Prostate gland (tissue), 2 donors: ENCODE results near the gene NEDD4L. TPM values are rescaled to one million over a fixed set of nuclear protein-coding genes. Genes with fewer than 3 reads are reported as not detected.
"Not testable (repeated sequence)": the region's sequence is repeated elsewhere in the genome, so short reads cannot be mapped to it uniquely, and the experiment has no call there.

Source experiments
- DNase-seq: peaks from one replicate; pipeline ENCODE4 v3.0.0-alpha.2; 2019; ENCODE audit warnings: low spot score
- H3K27ac ChIP-seq, 2 donors: fragments of 200-600 bp; sonication (generic); 2 replicates each; pipeline ENCODE4 v1.5.1; 2017 to 2019
- H3K27me3 ChIP-seq: fragments of 200-600 bp; sonication (generic); replicated peaks from 2 replicates; pipeline ENCODE4 v1.5.1; 2019; ENCODE audit not compliant: insufficient read depth
- H3K36me3 ChIP-seq, 2 donors: fragments of 200-600 bp; sonication (generic); 1 replicate in 1 of 2; 2 replicates in 1 of 2; pipeline versions ENCODE4 v1.5.1 to v1.8.1; 2017 to 2019
- H3K4me1 ChIP-seq: fragments of 200-600 bp; sonication (generic); replicated peaks from 2 replicates; pipeline ENCODE4 v1.5.1; 2019
- H3K4me3 ChIP-seq, 2 donors: fragments of 200-600 bp; sonication (generic); 2 replicates each; pipeline ENCODE4 v1.5.1; 2017 to 2019
- H3K9me3 ChIP-seq: fragments of 200-600 bp; sonication (generic); 2 replicates; pipeline ENCODE4 v1.5.1; 2017
- POLR2A ChIP-seq: fragments of 450-650 bp; IDR thresholded peaks from one replicate; pipeline ENCODE4 v1.6.1; 2016; ENCODE audit warnings: antibody characterized with exemption, mild to moderate bottlenecking
- POLR2AphosphoS5 ChIP-seq: sonication (generic); formaldehyde crosslinking; IDR thresholded peaks from one replicate; pipeline ENCODE4 v1.6.1; 2017; ENCODE audit warnings: antibody characterized with exemption
- WGBS: methylation state at CpG from one replicate; pipeline ENCODE4 v1.1.5; 2018; 5-methylcytosine and 5-hydroxymethylcytosine counted together
- intact Hi-C: fragments of 100-400 bp; cut with DNase I; formaldehyde crosslinking; loops from one replicate; pipeline ENCODE4 v1.14.2; 2022
- total RNA-seq, 2 donors: library from RNA; depleted of rRNA; stranded (reverse); fragments of >200 nt; gene quantifications; one replicate each; pipeline ENCODE4 v1.1.0, GENCODE V29; 2016
- TF ChIP-seq, protein P1 (sequence below), 4 experiments: fragments of 200-600 bp in 2 of 4; fragments of 450-650 bp in 2 of 4; sonication (generic) in 2 of 4; IDR thresholded peaks; 1 replicate in 3 of 4; 2 replicates in 1 of 4; pipeline ENCODE4 v1.5.1; 2016 to 2019; ENCODE audit warnings: antibody characterized with exemption in 4 of 4, mild to moderate bottlenecking in 2 of 4, moderate library complexity in 2 of 4

The NEDD4L gene
- total RNA-seq, 2 donors from 2014 or later = 280 to 420 TPM

DNA sequence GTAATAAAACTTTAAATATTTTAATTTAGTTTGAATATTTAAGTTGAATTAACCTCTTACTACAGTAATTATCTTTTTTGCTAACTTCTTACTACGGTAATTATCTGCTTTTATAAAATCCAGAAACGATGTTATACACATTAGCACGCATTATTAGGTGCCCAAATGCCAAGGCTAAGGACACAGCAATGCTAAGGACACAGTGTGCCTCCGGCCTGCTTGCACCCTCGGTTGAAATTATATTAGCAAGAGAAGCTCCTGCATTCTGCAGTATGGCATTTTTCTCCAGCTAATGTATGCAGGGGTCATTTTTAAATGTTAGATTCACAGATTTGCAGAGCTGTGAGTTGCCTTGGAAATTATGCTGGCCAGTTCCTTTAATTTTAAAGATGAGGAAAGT lies 220.0 kb downstream of the NEDD4L start:
- no peak for DNase-seq
- H3K9me3 ChIP-seq = no peaks in the 10 kb centered on the region
- peak overlapping the region; percentile 48 to 77 for H3K27ac ChIP-seq
- H3K4me1 ChIP-seq = peaks cover 10% of the 10 kb centered on the region
- intact Hi-C loops = no loop called here
- no peaks in the 10 kb centered on the region for H3K36me3 ChIP-seq
- TF ChIP-seq POLR2AphosphoS5 (no peak), POLR2A (no peak)
- TF ChIP-seq, protein P1, sequence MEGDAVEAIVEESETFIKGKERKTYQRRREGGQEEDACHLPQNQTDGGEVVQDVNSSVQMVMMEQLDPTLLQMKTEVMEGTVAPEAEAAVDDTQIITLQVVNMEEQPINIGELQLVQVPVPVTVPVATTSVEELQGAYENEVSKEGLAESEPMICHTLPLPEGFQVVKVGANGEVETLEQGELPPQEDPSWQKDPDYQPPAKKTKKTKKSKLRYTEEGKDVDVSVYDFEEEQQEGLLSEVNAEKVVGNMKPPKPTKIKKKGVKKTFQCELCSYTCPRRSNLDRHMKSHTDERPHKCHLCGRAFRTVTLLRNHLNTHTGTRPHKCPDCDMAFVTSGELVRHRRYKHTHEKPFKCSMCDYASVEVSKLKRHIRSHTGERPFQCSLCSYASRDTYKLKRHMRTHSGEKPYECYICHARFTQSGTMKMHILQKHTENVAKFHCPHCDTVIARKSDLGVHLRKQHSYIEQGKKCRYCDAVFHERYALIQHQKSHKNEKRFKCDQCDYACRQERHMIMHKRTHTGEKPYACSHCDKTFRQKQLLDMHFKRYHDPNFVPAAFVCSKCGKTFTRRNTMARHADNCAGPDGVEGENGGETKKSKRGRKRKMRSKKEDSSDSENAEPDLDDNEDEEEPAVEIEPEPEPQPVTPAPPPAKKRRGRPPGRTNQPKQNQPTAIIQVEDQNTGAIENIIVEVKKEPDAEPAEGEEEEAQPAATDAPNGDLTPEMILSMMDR (IDR thresholded peaks at IDR 0.05) = no peak
- H3K4me3 ChIP-seq = no peak overlapping the region
- no peaks in the 10 kb centered on the region for H3K27me3 ChIP-seq
- WGBS = 81% methylated on average over 5 of the region's 5 CpGs

DNA sequence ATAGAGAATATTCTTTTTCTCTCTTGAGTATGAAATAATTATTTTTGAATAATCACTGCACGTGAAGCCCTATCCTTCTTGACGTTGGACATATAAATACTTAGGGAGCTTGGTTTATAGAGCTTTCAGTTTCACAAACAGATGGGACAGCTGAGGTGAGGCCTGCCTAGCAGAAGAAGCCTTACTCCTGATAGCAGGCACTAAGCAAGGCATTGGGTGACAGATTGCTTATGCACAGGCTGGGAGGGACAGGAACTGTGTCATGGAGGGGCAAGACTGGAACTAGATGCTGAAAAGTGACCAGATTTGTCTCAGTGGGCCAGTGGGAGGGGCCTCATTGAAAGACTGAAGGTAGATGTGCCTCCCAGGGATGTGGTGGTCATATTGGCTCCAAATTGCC lies 220.8 kb downstream of the NEDD4L start:
- no peak overlapping the region for H3K4me3 ChIP-seq
- no peak for DNase-seq
- no peaks in the 10 kb centered on the region for H3K36me3 ChIP-seq
- WGBS = 63% methylated on average over 2 of the region's 2 CpGs
- intact Hi-C loops = no loop called here
- no peaks in the 10 kb centered on the region for H3K27me3 ChIP-seq
- no peak for TF ChIP-seq POLR2A
- TF ChIP-seq, protein P1 (IDR thresholded peaks at IDR 0.05) = no peak
- TF ChIP-seq POLR2AphosphoS5 = no peak
- peak overlapping the region; percentile 48 to 77 for H3K27ac ChIP-seq
- H3K4me1 ChIP-seq = peaks cover 16% of the 10 kb centered on the region
- no peaks in the 10 kb centered on the region for H3K9me3 ChIP-seq

DNA sequence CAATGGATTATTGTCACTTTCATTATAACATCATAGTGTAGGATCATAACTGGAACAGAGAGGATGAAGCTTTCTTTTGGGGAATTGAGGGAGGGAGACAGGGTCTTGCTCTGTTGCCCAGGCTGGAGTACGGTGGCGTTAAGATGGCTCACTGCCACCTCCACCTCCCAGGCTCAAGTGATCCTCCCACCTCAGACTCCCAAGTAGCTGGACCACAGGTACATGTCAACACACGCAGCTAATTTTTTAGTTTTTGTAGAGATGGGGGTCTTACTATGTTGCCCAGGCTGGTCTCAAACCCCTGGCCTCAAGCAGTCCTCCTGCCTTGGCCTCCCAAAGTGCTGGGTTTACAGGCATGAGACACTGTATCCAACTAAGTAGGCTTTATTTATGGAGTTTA lies 221.5 kb downstream of the NEDD4L start:
- H3K4me3 ChIP-seq, DNase-seq, intact Hi-C loops, H3K9me3 ChIP-seq, H3K27me3 ChIP-seq, H3K36me3 ChIP-seq: not testable (repeated sequence)
- peaks cover 16% of the 10 kb centered on the region for H3K4me1 ChIP-seq
- peak overlapping the region in 1 of 2 donors; percentile 77 for H3K27ac ChIP-seq
- 97% methylated on average over 3 of the region's 3 CpGs for WGBS

DNA sequence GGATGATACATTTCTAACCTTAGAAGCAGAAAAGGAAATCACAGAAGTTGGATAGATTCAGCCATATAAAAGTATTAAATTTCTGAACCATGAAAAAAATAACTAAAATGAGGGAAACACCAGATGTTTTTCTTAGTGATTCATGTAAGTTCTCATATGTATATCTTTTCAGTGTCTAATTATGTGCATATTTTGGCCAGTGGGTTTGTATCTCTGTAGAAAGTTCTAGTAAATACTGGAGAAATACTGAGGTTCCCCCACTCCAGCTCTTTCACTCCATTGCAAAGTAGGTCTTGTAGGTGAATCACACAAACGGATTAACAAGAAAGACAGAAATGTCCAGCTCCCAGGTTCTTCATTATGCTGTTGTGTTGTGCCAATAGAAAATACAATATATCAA lies 222.3 kb downstream of the NEDD4L start:
- TF ChIP-seq, protein P1 (IDR thresholded peaks at IDR 0.05) = no peak
- TF ChIP-seq POLR2A (no peak), POLR2AphosphoS5 (no peak)
- WGBS = 74% methylated on average over 1 of the region's 1 CpG
- intact Hi-C loops = no loop called here

DNA sequence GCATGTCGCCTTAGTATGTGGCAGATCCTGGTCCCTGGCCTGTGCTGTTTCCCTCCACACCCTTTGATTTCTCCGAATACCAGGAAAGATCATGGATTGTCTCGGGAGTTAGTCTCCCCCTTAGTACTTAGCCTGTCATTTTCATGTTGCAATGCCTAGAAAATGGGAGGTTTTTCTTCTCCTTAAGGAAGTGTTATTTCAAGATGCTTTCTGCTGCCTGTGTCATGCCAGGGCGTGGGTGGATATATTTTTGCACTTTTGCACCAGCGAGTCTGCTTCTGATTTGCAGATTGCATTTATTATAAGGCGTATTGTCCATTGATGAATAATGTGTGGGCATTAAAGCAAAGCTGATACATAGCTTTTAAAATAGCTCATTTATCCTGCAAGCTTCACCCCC lies 223.5 kb downstream of the NEDD4L start:
- Histone ChIP-seq H3K27ac (peak overlapping the region in 1 of 2 donors; percentile 47), H3K4me3 (no peak overlapping the region), H3K9me3 (no peaks in the 10 kb centered on the region), H3K4me1 (peaks cover 16% of the 10 kb centered on the region), H3K27me3 (no peaks in the 10 kb centered on the region), H3K36me3 (no peaks in the 10 kb centered on the region)
- WGBS = 92% methylated on average over 6 of the region's 6 CpGs
- intact Hi-C loops = no loop called here
- no peak for DNase-seq
- TF ChIP-seq, protein P1 (IDR thresholded peaks at IDR 0.05) = no peak
- TF ChIP-seq POLR2A (no peak), POLR2AphosphoS5 (no peak)

More for the DNA sequence above, 222.3 kb downstream of the NEDD4L start:
- Histone ChIP-seq H3K4me3 (no peak overlapping the region), H3K4me1 (peaks cover 16% of the 10 kb centered on the region), H3K9me3 (no peaks in the 10 kb centered on the region), H3K36me3 (no peaks in the 10 kb centered on the region), H3K27me3 (no peaks in the 10 kb centered on the region), H3K27ac (no peak overlapping the region)
- no peak for DNase-seq
